CD4-positive, alpha-beta memory T cell (primary cell): ENCODE data around the gene KRTAP10-10. TPM values are rescaled to one million over a fixed set of nuclear protein-coding genes. Genes with fewer than 3 reads are reported as not detected.
A peak's percentile ranks its signal among the peaks of the same experiment; 100 is the strongest.

ENCODE experiments used
- CTCF ChIA-PET: fragments of 350-600 bp; sonication (Branson Sonifier 250); formaldehyde crosslinking; loops from one replicate; lab custom pipeline; 2021; ENCODE audit warnings: inconsistent platforms; ENCODE audit not compliant: partially characterized antibody; lab: Charles Lee
- POLR2A ChIA-PET: fragments of 350-600 bp; sonication (Branson Sonifier 250); formaldehyde crosslinking; loops from one replicate; lab custom pipeline; 2021; ENCODE audit not compliant: partially characterized antibody; lab: Charles Lee
- DNase-seq, 5 donors: peaks; one replicate each; pipeline versions ENCODE4 v3.0.0 to v3.0.0-alpha.2; 2020 to 2022; ENCODE audit warnings: mixed read lengths in 1 of 5
- H3K27ac ChIP-seq: one replicate; pipeline ENCODE4 v1.7.0; 2013; ENCODE audit warnings: low read depth, low read length
- H3K27me3 ChIP-seq: 2 replicates; pipeline ENCODE4 v1.7.0; 2013; ENCODE audit warnings: mild to moderate bottlenecking, low read length, moderate library complexity; ENCODE audit not compliant: insufficient read depth
- H3K36me3 ChIP-seq: 2 replicates; pipeline ENCODE4 v1.7.0; 2013; ENCODE audit warnings: mild to moderate bottlenecking, low read length, moderate library complexity; ENCODE audit not compliant: insufficient read depth
- H3K4me1 ChIP-seq: 2 replicates; pipeline ENCODE4 v1.7.0; 2013; ENCODE audit warnings: mild to moderate bottlenecking, low read length, moderate library complexity; ENCODE audit not compliant: insufficient read depth
- H3K4me3 ChIP-seq, 2 donors: one replicate each; pipeline ENCODE4 v1.7.0; 2013; ENCODE audit warnings: low read length in 2 of 2, mild to moderate bottlenecking in 1 of 2
- H3K9me3 ChIP-seq, 2 donors: one replicate each; pipeline ENCODE4 v1.7.0; 2013; ENCODE audit warnings: low read length in 2 of 2, control low read depth in 1 of 2; ENCODE audit not compliant: control insufficient read depth in 1 of 2
- H3K27ac Mint-ChIP-seq, 7 donors: one replicate each; pipeline ENCODE4 v1.8.0; 2020 to 2021; ENCODE audit warnings: mixed read lengths in 7 of 7, mild to moderate bottlenecking in 6 of 7, inconsistent platforms in 3 of 7, moderate library complexity in 3 of 7
- H3K27me3 Mint-ChIP-seq, 2 donors: one replicate each; pipeline ENCODE4 v1.8.0; 2020 to 2021; ENCODE audit warnings: mixed read lengths in 2 of 2
- H3K36me3 Mint-ChIP-seq, 2 donors: one replicate each; pipeline ENCODE4 v1.8.0; 2020 to 2021; ENCODE audit warnings: mixed read lengths in 2 of 2, inconsistent platforms in 1 of 2, mild to moderate bottlenecking in 1 of 2
- H3K4me1 Mint-ChIP-seq, 4 donors: one replicate each; pipeline ENCODE4 v1.8.0; 2020 to 2021; ENCODE audit warnings: mixed read lengths in 4 of 4, mild to moderate bottlenecking in 1 of 4
- H3K4me3 Mint-ChIP-seq, 8 donors: one replicate each; pipeline ENCODE4 v1.8.0; 2020 to 2021; ENCODE audit warnings: mixed read lengths in 8 of 8, mild to moderate bottlenecking in 7 of 8, moderate library complexity in 6 of 8, inconsistent platforms in 3 of 8
- H3K9me3 Mint-ChIP-seq, 8 donors: one replicate each; pipeline ENCODE4 v1.8.0; 2020 to 2021; ENCODE audit warnings: mixed read lengths in 8 of 8, mild to moderate bottlenecking in 5 of 8, inconsistent platforms in 3 of 8, moderate library complexity in 1 of 8
- intact Hi-C: fragments of 100-400 bp; cut with micrococcal nuclease; formaldehyde crosslinking; loops from one replicate; pipeline ENCODE4 v1.15.1; 2023
- polyA plus RNA-seq, 2 donors: library from polyadenylated mRNA; unstranded; fragments of 300-500 nt; fragmentation: Illumina TruSeq; gene quantifications; one replicate each; pipeline ENCODE4 v1.2.3, GENCODE V29; 2021
- total RNA-seq, 2 experiments: library from RNA; stranded (reverse); gene quantifications; one replicate each; pipeline ENCODE4 v1.2.3, GENCODE V29; 2021

KRTAP10-10 gene
- total and polyA plus RNA-seq, 4 experiments from 2014 or later = not detected

DNA sequence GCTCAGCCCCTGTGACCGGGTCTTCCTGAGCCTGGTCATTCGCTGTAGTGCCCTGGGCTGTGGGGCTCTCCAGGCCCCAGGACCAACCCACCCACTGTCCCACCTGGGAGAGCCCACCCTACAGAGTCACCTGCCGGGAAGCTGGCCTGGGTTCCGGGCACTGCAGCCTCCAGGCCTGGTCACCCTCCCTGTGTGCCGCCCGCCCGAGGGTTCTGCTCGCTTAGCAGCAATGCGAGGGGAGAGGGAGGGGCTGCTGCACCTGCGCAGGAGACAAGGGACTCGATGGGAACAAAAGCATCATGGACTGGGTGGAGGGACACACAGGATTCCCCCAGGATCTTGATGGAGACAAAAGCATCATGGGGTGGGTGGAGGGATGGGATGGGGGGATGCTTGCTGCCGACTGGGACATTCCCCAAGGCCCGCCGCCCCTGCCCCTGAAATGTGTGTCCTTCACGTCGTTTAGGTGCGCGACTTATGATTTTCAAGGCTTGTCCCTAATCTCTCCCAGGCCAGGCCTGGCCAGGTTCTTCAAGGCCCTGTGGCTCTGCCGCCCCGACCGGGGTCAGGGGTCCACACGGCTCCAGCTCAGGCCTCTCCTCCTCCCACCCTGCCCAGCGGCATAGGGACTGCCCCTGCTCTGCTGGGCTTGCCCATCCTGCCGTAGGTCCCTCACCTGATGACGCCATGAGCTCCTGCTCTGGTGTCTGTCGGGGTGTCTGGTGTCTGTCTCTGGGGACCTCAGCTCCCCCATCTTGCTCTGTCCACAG lies 23.6 kb upstream of the KRTAP10-10 start:
- ChIA-PET POLR2A (interaction anchor here (1.6 kb wide), 1 partner anchor 45 kb away, joined by 5 read pairs; no protein-coding TSS in a partner anchor), CTCF (no interaction called here)
- intact Hi-C loops = loop anchor here (10.0 kb wide), 1 partner anchor 69 kb away; the partner anchor contains the start of gene KRTAP10-1
- Histone ChIP-seq H3K27me3 (no peaks in the 10 kb centered on the region), H3K36me3 (no peaks in the 10 kb centered on the region), H3K9me3 (no peaks in the 10 kb centered on the region), H3K27ac (no peak overlapping the region), H3K4me3 (no peak overlapping the region), H3K4me1 (peaks cover 27% of the 10 kb centered on the region)
- peaks cover 5 to 8% of the 10 kb centered on the region in 2 donors for H3K36me3 Mint-ChIP-seq
- no peak overlapping the region for H3K4me3 Mint-ChIP-seq
- H3K27ac Mint-ChIP-seq = no peak overlapping the region
- no peak for DNase-seq
- peaks cover 0 to 36% (median 24%) of the 10 kb centered on the region in 8 donors for H3K9me3 Mint-ChIP-seq
- no peaks in the 10 kb centered on the region for H3K27me3 Mint-ChIP-seq
- peaks cover 14 to 37% (median 26%) of the 10 kb centered on the region in 4 donors for H3K4me1 Mint-ChIP-seq

DNA sequence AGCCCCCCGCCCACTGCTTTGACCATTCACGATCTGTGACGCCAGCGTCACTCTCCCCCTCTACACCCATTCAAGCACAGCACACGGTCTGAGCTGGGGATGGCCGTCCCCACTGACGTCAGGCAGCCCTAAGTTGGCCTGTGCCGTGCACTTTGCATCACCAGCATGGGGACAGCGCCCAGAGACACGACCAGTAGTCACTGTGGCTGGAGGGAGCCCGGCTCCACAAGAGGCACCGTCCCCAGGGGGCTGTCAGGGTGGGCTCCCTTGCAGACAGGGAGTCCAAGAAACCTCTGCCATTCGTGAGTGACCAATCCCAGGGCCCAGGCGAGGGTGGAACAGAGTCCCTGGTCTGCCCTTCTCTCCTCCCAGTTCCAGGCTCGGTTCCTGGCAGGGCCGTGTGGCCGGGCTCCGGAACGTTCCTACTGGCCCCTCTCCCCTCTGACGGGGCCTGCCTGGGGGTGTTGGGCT lies 23.0 kb upstream of the KRTAP10-10 start:
- intact Hi-C loops = loop anchor here (10.0 kb wide), 1 partner anchor 69 kb away; the partner anchor contains the start of gene KRTAP10-1
- peaks cover 0 to 34% (median 24%) of the 10 kb centered on the region in 8 donors for H3K9me3 Mint-ChIP-seq
- Histone ChIP-seq H3K4me1 (peaks cover 33% of the 10 kb centered on the region), H3K27ac (no peak overlapping the region), H3K9me3 (no peaks in the 10 kb centered on the region), H3K4me3 (no peak overlapping the region), H3K36me3 (no peaks in the 10 kb centered on the region), H3K27me3 (no peaks in the 10 kb centered on the region)
- H3K27me3 Mint-ChIP-seq = no peaks in the 10 kb centered on the region
- no peak overlapping the region for H3K4me3 Mint-ChIP-seq
- no peak overlapping the region for H3K27ac Mint-ChIP-seq
- H3K4me1 Mint-ChIP-seq = peaks cover 20 to 43% (median 32%) of the 10 kb centered on the region in 4 donors
- CTCF ChIA-PET = interaction anchor here (1.4 kb wide), 1 partner anchor 128 kb away, joined by 5 read pairs; no protein-coding TSS in a partner anchor
- DNase-seq = no peak
- peaks cover 6 to 9% of the 10 kb centered on the region in 2 donors for H3K36me3 Mint-ChIP-seq
- POLR2A ChIA-PET = interaction anchor here (1.6 kb wide), 1 partner anchor 44 kb away, joined by 5 read pairs; no protein-coding TSS in a partner anchor

DNA sequence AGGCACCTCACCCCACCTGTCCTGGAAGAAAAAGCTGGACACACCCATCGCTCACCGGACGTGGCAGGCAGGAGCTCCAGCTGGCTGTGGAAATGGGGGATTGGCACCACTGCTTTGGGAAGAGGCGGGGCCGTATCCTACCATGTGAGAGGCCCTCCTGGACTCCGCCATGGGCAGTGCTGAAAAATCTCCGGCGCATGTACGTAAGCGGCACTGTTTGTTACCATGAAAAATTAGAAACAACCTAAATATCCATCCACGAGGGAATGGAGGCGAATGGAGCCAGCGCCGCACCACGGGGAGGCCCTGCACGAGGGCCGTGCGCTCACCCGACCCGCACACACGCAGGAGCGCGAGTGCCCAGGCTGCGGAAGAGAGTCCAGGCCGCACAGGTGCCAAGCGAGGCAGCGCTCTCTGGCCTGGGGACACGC lies 22.2 kb upstream of the KRTAP10-10 start:
- POLR2A ChIA-PET = interaction anchor here (0.6 kb wide), 1 partner anchor 43 kb away, joined by 3 read pairs; the partner anchor contains the start of gene KRTAP12-3
- CTCF ChIA-PET = interaction anchor here (0.7 to 1.4 kb wide), 2 partner anchors 127 to 215 kb away, joined by 3 to 5 read pairs; no protein-coding TSS in a partner anchor
- Histone ChIP-seq H3K4me3 (no peak overlapping the region), H3K27me3 (no peaks in the 10 kb centered on the region), H3K27ac (no peak overlapping the region), H3K9me3 (no peaks in the 10 kb centered on the region), H3K4me1 (peaks cover 41% of the 10 kb centered on the region), H3K36me3 (no peaks in the 10 kb centered on the region)
- peaks cover 0 to 34% (median 23%) of the 10 kb centered on the region in 8 donors for H3K9me3 Mint-ChIP-seq
- H3K4me1 Mint-ChIP-seq = peaks cover 28 to 51% (median 40%) of the 10 kb centered on the region in 4 donors
- no peaks in the 10 kb centered on the region for H3K27me3 Mint-ChIP-seq
- H3K4me3 Mint-ChIP-seq = peak overlapping the region in 1 of 8 donors; percentile 54
- no peak for DNase-seq
- H3K36me3 Mint-ChIP-seq = peaks cover 12 to 14% of the 10 kb centered on the region in 2 donors
- intact Hi-C loops = loop anchor here (10.0 kb wide), 1 partner anchor 70 kb away; the partner anchor contains the start of gene KRTAP10-1
- H3K27ac Mint-ChIP-seq = no peak overlapping the region

DNA sequence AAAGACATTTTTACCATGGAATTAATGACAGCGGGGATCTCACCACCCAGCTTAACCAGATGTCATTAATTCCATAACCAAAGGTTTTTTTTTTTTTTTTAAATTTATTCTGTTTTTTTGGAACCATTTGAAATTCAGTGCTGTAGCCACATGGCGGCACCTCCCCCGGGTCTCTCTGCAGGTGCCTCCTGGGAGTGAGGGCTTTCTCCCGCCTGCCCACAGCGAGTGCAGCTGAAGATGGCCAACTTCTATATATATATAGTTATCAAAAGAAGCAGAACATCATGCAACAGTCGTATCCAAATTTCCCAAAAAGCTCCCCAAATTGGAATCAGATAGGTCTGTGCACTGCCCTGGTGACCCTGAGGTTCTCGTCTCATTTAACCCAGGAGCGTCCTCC lies 21.7 kb upstream of the KRTAP10-10 start:
- H3K27ac ChIP-seq = no peak overlapping the region
- Mint-ChIP-seq H3K27me3 (no peaks in the 10 kb centered on the region), H3K9me3 (peaks cover 0 to 33% (median 24%) of the 10 kb centered on the region in 8 donors), H3K36me3 (peaks cover 13 to 15% of the 10 kb centered on the region in 2 donors), H3K4me3 (no peak overlapping the region), H3K4me1 (peaks cover 30 to 56% (median 43%) of the 10 kb centered on the region in 4 donors), H3K27ac (no peak overlapping the region)
- peaks cover 43% of the 10 kb centered on the region for H3K4me1 ChIP-seq
- intact Hi-C loops = loop anchor here (10.0 kb wide), 1 partner anchor 71 kb away; the partner anchor contains the start of gene KRTAP10-1
- ChIA-PET POLR2A (interaction anchor here (0.6 to 2.5 kb wide), 2 partner anchors 42 to 43 kb away, joined by 3 to 12 read pairs; partner anchors contain the start of gene KRTAP12-3), CTCF (interaction anchor here (0.7 to 1.4 kb wide), 2 partner anchors 127 to 216 kb away, joined by 3 to 5 read pairs; no protein-coding TSS in a partner anchor)
- no peaks in the 10 kb centered on the region for H3K9me3 ChIP-seq
- H3K36me3 ChIP-seq = no peaks in the 10 kb centered on the region
- H3K4me3 ChIP-seq = no peak overlapping the region
- no peak for DNase-seq
- no peaks in the 10 kb centered on the region for H3K27me3 ChIP-seq

DNA sequence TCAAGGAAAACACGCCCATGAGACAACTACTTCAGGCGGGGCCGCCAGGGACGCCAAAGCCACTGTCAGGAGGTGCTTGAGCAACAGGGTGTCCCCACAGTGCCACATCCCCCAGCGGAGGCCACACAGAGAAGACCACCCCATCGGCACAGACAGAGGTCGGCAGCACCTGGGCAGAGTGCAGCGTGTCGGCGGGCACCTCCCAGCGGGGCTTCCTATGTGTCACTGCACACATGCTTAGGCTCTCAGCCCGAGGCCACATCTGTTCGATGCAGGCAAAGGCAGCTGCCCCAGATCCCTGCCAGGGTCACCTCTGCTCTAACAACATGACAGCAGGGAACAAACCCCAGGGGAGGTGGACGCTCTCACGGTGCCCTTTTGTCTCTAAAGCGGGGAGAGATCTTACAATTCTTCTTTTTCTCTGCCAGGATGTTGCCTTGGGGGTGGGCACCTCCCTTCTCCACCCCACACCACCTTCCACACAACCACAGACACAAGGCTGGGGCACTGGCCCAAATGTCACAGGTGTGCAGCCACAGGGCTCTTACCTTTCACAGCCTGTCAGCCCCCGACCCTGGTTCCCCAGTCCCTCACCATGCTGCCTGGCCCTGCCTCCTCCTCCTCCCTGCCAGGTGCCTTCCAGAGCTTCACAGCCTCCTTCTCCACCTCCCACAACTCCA lies 21.1 kb upstream of the KRTAP10-10 start:
- POLR2A ChIA-PET = interaction anchor here (2.5 kb wide), 1 partner anchor 42 kb away, joined by 12 read pairs; the partner anchor contains the start of gene KRTAP12-3
- Mint-ChIP-seq H3K4me1 (peaks cover 30 to 60% (median 47%) of the 10 kb centered on the region in 4 donors), H3K36me3 (peaks cover 17 to 21% of the 10 kb centered on the region in 2 donors), H3K27ac (peak overlapping the region in 6 of 7 donors; percentile 32 to 86 (median 52)), H3K27me3 (no peaks in the 10 kb centered on the region), H3K9me3 (peaks cover 0 to 34% (median 24%) of the 10 kb centered on the region in 8 donors), H3K4me3 (peak overlapping the region in 2 of 8 donors; percentile 6 to 26)
- Histone ChIP-seq H3K36me3 (no peaks in the 10 kb centered on the region), H3K4me1 (peaks cover 43% of the 10 kb centered on the region), H3K27ac (no peak overlapping the region), H3K4me3 (no peak overlapping the region), H3K9me3 (no peaks in the 10 kb centered on the region), H3K27me3 (no peaks in the 10 kb centered on the region)
- DNase-seq = no peak
- intact Hi-C loops = loop anchor here (10.0 kb wide), 1 partner anchor 71 kb away; the partner anchor contains the start of gene KRTAP10-1
- CTCF ChIA-PET = interaction anchor here (0.6 to 1.4 kb wide), 2 partner anchors 106 to 126 kb away, joined by 4 to 5 read pairs; no protein-coding TSS in a partner anchor

DNA sequence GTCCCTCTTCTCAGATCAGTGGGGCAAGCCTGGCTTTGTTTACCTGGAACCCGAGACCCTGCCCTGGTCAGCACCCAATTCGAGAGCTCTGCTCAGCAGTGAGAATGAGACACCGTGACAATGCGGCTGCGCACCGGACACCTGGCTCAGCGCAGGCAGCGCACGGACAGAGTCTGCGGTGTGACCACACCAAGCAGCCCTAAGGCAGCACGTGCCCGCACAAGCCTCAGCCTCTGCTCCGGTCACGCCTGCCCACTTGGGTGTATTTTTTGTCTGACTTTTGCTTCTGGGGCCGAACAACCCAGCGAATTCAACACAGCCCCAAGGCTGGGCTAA lies 20.6 kb upstream of the KRTAP10-10 start:
- intact Hi-C loops = loop anchor here (10.0 kb wide), 1 partner anchor 72 kb away; the partner anchor contains the start of gene KRTAP10-1
- POLR2A ChIA-PET = interaction anchor here (2.5 kb wide), 1 partner anchor 41 kb away, joined by 12 read pairs; the partner anchor contains the start of gene KRTAP12-3
- Histone ChIP-seq H3K9me3 (no peaks in the 10 kb centered on the region), H3K4me1 (peaks cover 43% of the 10 kb centered on the region), H3K36me3 (no peaks in the 10 kb centered on the region), H3K27ac (no peak overlapping the region), H3K4me3 (no peak overlapping the region), H3K27me3 (no peaks in the 10 kb centered on the region)
- Mint-ChIP-seq H3K36me3 (peaks cover 17 to 21% of the 10 kb centered on the region in 2 donors), H3K4me1 (peaks cover 30 to 60% (median 47%) of the 10 kb centered on the region in 4 donors), H3K9me3 (peaks cover 0 to 28% (median 19%) of the 10 kb centered on the region in 8 donors), H3K4me3 (peak overlapping the region in 1 of 8 donors; percentile 8), H3K27ac (peak overlapping the region in 5 of 7 donors; percentile 32 to 83 (median 51)), H3K27me3 (no peaks in the 10 kb centered on the region)
- CTCF ChIA-PET = interaction anchor here (0.6 kb wide), 1 partner anchor 106 kb away, joined by 4 read pairs; no protein-coding TSS in a partner anchor
- DNase-seq = no peak
